Choroid plexus epithelial cell (primary cell): ENCODE results near the gene ABHD2.
"Not testable (repeated sequence)": the region's sequence is repeated elsewhere in the genome, so short reads cannot be mapped to it uniquely, and the experiment has no call there.

ENCODE experiments used
- DNase-seq: peaks from one replicate; pipeline ENCODE4 v3.0.0-alpha.2; 2010; ENCODE audit warnings: low read depth
- H3K4me3 ChIP-seq: 2 replicates; pipeline ENCODE4 v1.5.1; 2011; ENCODE audit warnings: low read depth, mild to moderate bottlenecking, control low read depth, low read length, moderate library complexity
- TF ChIP-seq, protein P1 (sequence below): conservative IDR thresholded peaks from 2 replicates; pipeline ENCODE4 v1.5.1; 2011; ENCODE audit warnings: low read depth, mild to moderate bottlenecking, control low read depth, inconsistent platforms, low read length, moderate library complexity

The ABHD2 gene

DNA sequence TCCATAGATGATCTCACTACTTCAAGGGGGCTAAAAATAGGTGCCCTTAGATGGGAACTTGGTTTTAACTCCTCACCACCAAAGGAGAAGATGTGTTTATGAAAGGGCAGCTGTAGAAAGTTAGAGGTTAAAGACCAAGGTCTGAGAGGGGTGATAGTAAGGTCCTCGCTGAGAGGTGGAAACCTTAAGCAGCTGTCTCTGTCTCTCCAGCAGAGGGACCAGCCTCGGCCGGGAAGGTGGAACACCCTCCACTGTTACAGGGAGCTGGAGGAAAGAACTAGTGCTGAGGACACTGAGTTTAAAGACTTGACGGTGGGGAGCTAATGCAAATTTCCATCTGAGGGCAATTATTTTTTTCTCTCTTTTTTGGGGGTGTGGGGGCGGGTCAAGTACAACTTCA, 142.0 kb downstream of the ABHD2 start:
- TF ChIP-seq, protein P1, sequence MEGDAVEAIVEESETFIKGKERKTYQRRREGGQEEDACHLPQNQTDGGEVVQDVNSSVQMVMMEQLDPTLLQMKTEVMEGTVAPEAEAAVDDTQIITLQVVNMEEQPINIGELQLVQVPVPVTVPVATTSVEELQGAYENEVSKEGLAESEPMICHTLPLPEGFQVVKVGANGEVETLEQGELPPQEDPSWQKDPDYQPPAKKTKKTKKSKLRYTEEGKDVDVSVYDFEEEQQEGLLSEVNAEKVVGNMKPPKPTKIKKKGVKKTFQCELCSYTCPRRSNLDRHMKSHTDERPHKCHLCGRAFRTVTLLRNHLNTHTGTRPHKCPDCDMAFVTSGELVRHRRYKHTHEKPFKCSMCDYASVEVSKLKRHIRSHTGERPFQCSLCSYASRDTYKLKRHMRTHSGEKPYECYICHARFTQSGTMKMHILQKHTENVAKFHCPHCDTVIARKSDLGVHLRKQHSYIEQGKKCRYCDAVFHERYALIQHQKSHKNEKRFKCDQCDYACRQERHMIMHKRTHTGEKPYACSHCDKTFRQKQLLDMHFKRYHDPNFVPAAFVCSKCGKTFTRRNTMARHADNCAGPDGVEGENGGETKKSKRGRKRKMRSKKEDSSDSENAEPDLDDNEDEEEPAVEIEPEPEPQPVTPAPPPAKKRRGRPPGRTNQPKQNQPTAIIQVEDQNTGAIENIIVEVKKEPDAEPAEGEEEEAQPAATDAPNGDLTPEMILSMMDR = peak; percentile 49
- peak; percentile 16 for DNase-seq

DNA sequence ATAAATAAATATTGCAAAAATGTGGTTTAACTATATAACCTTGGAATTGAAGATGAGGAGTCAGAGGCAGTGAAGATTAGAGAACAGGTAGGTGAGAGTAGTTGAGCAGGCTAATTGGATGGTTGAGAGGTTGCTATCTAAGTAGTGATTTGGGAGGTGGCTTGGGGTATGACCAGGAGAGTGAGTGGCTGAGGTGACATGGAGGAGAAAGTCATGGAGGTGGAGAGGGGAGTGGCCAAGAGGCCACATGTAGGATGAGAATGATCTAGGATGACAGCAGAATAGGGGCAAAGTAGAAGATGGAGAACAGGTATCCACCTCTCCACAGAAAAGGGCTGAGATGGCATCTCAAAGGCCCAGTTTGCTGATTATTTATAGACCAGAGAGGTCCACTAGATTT, 143.6 kb downstream of the ABHD2 start:
- no peak overlapping the region for H3K4me3 ChIP-seq
- TF ChIP-seq, protein P1 = no peak

More for the DNA sequence above, 142.0 kb downstream of the ABHD2 start:
- no peak overlapping the region for H3K4me3 ChIP-seq

DNA sequence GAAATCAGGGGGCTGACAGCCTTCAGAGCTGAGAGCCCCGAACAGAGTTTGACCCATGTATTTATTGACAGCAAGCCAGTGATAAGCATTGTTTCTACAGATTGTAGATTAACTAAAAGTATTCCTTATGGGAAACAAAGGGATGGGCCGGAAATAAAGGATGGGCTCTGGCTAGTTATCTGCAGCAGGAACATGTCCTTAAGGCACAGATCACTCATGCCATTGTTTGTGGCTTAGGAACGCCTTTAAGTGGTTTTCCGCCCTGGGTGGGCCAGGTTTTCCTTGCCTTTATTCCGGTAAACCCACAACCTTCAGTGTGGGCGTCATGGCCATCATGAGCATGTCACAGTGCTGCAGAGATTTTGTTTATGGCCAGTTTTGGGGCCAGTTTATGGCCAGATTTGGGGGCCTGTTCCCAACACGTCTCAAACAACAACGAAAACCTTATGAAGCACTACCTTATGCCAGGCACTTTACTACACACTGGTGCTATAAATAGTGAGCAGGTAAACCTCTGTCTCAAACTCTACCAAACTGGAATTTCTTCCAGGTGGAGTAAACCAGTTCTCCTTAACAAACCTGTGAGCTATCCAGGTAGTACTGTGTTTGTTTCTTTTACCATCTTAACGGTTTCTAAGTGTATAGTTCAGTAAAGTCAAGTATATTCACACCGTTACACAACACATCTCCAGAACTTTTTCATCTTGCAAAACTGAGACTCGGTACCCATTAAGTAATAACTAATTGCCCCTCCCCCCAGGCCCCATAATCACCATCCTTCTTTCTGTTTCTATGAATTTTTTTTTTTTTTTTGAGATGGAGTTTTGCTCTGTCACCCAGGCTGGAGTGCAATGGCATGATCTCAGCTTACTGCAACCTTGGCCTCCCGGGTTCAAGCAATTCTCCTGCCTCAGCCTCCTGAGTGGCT, 151.9 kb downstream of the ABHD2 start:
- DNase-seq, H3K4me3 ChIP-seq: not testable (repeated sequence)

More for the DNA sequence above, 143.6 kb downstream of the ABHD2 start:
- DNase-seq = no peak

DNA sequence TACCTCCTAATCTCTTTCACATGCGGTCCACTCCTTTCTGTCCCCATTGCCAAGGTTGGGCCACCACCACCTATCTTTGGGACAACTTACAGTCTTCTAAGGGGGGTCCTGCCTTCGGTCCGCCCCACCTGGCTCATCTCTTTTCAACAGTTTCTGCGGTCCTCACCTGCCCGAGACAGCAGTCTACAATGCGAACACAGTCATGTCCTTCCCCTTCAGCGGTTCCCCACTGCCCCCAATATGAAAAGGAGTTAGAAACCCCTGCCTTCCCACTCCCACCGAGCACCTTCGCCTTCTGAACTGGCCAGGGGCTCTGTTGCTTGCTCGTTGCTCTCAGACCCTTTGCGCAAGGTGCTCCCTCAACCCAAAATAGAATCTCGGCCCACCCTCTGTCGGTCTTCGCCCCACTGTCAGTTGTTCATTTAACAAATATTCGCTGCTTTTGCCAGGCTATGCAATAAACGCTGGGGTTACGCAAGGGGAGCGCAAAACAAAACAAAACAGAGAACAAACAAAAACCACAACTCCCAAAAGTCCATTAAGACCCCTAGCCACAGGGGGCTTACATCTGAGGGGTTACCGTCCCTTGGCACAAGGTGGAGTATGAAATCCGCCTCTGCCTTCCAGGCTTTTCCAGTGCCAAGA, 154.9 kb downstream of the ABHD2 start:
- TF ChIP-seq, protein P1 = no peak
- peak overlapping the region; percentile 85 for H3K4me3 ChIP-seq
- peak; percentile 37 for DNase-seq

DNA sequence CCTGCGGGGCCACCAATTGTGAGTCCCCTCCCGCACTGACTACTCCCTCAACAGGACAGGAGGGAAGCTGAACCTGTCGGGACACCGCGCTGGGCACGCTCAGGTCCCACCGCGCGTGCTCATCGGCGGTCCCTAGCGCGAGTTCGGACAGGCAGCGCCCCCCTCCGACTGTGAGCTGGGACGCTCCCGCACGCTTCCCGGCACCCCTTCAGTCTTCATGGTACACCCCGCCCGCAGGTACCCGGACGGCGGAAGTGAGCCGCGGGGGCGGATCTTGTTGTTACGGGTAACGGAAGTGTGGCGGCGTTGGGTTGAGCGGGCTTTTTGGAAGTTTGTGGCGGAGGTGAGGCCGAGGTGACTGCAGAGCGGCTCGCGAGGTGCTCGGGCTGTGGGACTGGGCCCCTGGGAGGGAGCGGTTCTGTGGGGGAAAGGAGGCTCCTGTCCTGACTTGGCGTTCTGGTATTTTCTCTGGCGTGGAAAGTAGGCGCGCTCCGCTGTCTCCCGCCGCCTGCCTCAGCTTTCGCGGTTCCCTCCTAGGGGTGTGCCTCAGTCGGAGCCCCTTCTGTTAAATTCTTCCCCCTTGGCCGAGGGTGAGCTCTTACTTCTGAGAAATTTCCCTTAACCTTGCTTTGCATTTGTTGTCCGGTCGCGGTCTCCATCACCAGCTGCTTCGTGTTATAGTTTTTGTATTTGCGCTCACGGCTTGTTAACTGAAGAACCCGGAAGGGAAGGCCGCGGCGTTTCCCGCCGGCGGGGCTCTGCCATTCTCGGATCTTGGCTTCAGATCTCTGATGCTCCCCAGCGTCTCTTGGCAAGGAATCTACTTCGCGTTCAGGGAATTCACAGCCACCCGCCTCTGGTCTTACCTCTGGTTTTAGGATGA, 155.7 kb downstream of the ABHD2 start, which contains the start of gene FANCI:
TSS of gene FANCI (plus strand) at position 289 of the 883 bp plus-strand sequence. CDS start 3,669 bp downstream, outside the sequence.
- H3K4me3 ChIP-seq = peak within 1 kb of the TSS; percentile 85
- TF ChIP-seq, protein P1 = peak; percentile 53
- peak; percentile 96 for DNase-seq

DNA sequence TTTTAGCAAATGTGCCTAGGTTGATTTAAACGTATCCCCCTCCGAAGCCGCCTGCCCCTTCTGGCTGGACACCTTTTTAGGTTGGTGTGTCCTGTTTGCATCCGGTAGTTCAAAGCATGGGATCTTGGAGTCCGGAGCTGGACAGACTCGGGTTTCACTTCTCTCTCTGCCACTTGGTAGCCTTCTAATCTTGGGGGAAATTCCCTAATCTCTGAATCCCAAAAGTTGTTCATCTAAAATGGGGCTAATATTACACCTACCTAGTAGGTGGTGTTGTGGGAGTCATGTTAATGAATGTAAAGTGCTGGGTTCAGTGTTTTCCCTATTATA, 156.3 kb downstream of the ABHD2 start:
- TF ChIP-seq, protein P1 = no peak
- DNase-seq = peak; percentile 18
- peak overlapping the region; percentile 85 for H3K4me3 ChIP-seq

DNA sequence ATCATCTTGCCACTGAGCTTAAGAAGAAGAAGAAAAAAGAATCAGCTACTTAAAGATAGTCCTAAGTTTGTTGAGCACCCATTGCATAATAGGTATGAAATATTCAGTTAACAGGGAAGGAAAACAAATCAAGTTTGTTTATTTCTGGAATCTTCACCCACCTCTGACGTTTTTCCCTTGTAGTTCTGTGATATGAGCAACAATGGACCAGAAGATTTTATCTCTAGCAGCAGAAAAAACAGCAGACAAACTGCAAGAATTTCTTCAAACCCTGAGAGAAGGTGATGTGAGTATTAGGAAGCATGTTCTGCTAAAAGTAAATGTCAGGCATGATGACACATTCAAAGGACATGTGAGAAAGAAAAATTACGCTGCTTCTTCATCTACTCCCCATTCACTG, 159.2 kb downstream of the ABHD2 start:
- TF ChIP-seq, protein P1 = no peak
- no peak overlapping the region for H3K4me3 ChIP-seq
- DNase-seq = no peak
